B cell (primary cell): ENCODE measurements around the gene FAM162A. TPM values are rescaled to one million over a fixed set of nuclear protein-coding genes. Genes with fewer than 3 reads are reported as not detected.

ENCODE experiments used
- ATAC-seq: fragments of 200-7000 bp; cut with Tn5 transposase; one replicate; pipeline ENCODE4 v1.10.0; 2021; ENCODE audit warnings: low read depth, mild to moderate bottlenecking, moderate number of reproducible peaks, moderate library complexity
- CTCF ChIA-PET: fragments of 350-600 bp; sonication (Branson Sonifier 250); formaldehyde crosslinking; loops from one replicate; lab custom pipeline; 2021; ENCODE audit warnings: antibody characterized with exemption, inconsistent platforms; lab: Charles Lee
- POLR2A ChIA-PET: fragments of 350-600 bp; sonication (Branson Sonifier 250); formaldehyde crosslinking; loops from one replicate; lab custom pipeline; 2021; ENCODE audit warnings: antibody characterized with exemption; lab: Charles Lee
- DNase-seq: peaks from one replicate; pipeline ENCODE4 v3.0.0; 2013
- H2AFZ ChIP-seq: 2 replicates; pipeline ENCODE4 v1.6.1; 2012; ENCODE audit warnings: mild to moderate bottlenecking, low read depth, low read length; ENCODE audit not compliant: insufficient read depth, poor library complexity, severe bottlenecking
- H3K27ac ChIP-seq, 2 donors: 1 replicate in 1 of 2; 2 replicates in 1 of 2; pipeline ENCODE4 v1.5.1; 2012 to 2013; ENCODE audit warnings: low read length in 2 of 2, mild to moderate bottlenecking in 2 of 2, moderate library complexity in 1 of 2
- H3K27me3 ChIP-seq, 4 experiments: fragments of 200-600 bp in 1 of 4; sonication (generic) in 1 of 4; replicated peaks in 1 of 4; 1 replicate in 2 of 4; 2 replicates in 2 of 4; pipeline versions ENCODE4 v1.6.1 to v1.7.0; 2013 to 2016; ENCODE audit warnings: low read length in 3 of 4, mild to moderate bottlenecking in 2 of 4, mixed read lengths in 1 of 4, moderate library complexity in 1 of 4; ENCODE audit not compliant: insufficient read depth in 4 of 4, control insufficient read depth in 3 of 4; ENCODE audit errors: control extremely low read depth in 1 of 4
- H3K36me3 ChIP-seq, 2 experiments: replicated peaks in 1 of 2; 1 replicate in 1 of 2; 2 replicates in 1 of 2; pipeline versions ENCODE4 v1.6.1 to v1.7.1; 2013; ENCODE audit warnings: low read length in 1 of 2; ENCODE audit not compliant: insufficient read depth in 2 of 2, control insufficient read depth in 1 of 2; ENCODE audit errors: control extremely low read depth in 1 of 2, extremely low read depth in 1 of 2
- H3K4me1 ChIP-seq, 2 donors: fragments of 200-600 bp in 1 of 2; sonication (generic) in 1 of 2; 1 replicate in 1 of 2; 2 replicates in 1 of 2; pipeline versions ENCODE4 v1.5.1 to v1.6.1; 2013 to 2017; ENCODE audit warnings: low read length in 2 of 2; ENCODE audit not compliant: control insufficient read depth in 2 of 2, insufficient read depth in 2 of 2
- H3K4me2 ChIP-seq: replicated peaks from 2 replicates; pipeline ENCODE3; 2012; ENCODE audit warnings: mild to moderate bottlenecking, low read depth, low read length; ENCODE audit not compliant: poor library complexity, severe bottlenecking
- H3K4me3 ChIP-seq, 5 experiments: fragments of 200-600 bp in 1 of 5; sonication (generic) in 1 of 5; 1 replicate in 3 of 5; 2 replicates in 2 of 5; pipeline versions ENCODE4 v1.5.1 to v1.7.0; 2011 to 2016; ENCODE audit warnings: low read length in 4 of 5, mild to moderate bottlenecking in 4 of 5, low read depth in 2 of 5, control low read depth in 1 of 5, moderate library complexity in 1 of 5; ENCODE audit not compliant: insufficient read depth in 1 of 5; ENCODE audit errors: control extremely low read depth in 1 of 5, extremely low read depth in 1 of 5
- H3K79me2 ChIP-seq: fragments of 200-600 bp; sonication (generic); one replicate; pipeline ENCODE4 v1.6.0; 2016; ENCODE audit warnings: low read length; ENCODE audit not compliant: control insufficient read depth, insufficient read depth
- H3K9ac ChIP-seq: fragments of 200-600 bp; sonication (generic); 2 replicates; pipeline ENCODE4 v1.6.1; 2017; ENCODE audit warnings: mild to moderate bottlenecking, low read length, moderate library complexity
- H3K9me3 ChIP-seq, 3 donors: one replicate each; pipeline versions ENCODE4 v1.6.1 to v1.7.1; 2013; ENCODE audit warnings: low read length in 2 of 3; ENCODE audit not compliant: control insufficient read depth in 2 of 3, insufficient read depth in 1 of 3; ENCODE audit errors: control extremely low read depth in 1 of 3
- H4K20me1 ChIP-seq: 2 replicates; pipeline ENCODE4 v1.6.0; 2012; ENCODE audit warnings: mild to moderate bottlenecking, low read length; ENCODE audit not compliant: insufficient read depth, control insufficient read depth, poor library complexity, severe bottlenecking
- H3K27ac Mint-ChIP-seq: one replicate; pipeline ENCODE4 v1.8.0; 2021; ENCODE audit warnings: mixed read lengths
- H3K27me3 Mint-ChIP-seq: one replicate; pipeline ENCODE4 v1.8.0; 2021; ENCODE audit warnings: mixed read lengths
- H3K4me1 Mint-ChIP-seq: one replicate; pipeline ENCODE4 v1.8.0; 2021; ENCODE audit warnings: mixed read lengths
- H3K4me3 Mint-ChIP-seq: one replicate; pipeline ENCODE4 v1.8.0; 2021; ENCODE audit warnings: mixed read lengths
- H3K9me3 Mint-ChIP-seq: one replicate; pipeline ENCODE4 v1.8.0; 2022; ENCODE audit warnings: mixed read lengths; ENCODE audit not compliant: insufficient read depth
- EZH2 ChIP-seq: IDR thresholded peaks from 2 replicates; pipeline ENCODE4 v1.6.1; 2012; ENCODE audit warnings: borderline replicate concordance, low read depth, mild to moderate bottlenecking, moderate library complexity, low read length; ENCODE audit not compliant: insufficient read depth, poor library complexity, severe bottlenecking
- WGBS: methylation state at CpG from one replicate; pipeline ENCODE4 v1.1.5; 2013; ENCODE audit warnings: missing lambda C conversion rate; ENCODE audit not compliant: insufficient coverage; 5-methylcytosine and 5-hydroxymethylcytosine counted together
- intact Hi-C: fragments of 100-400 bp; cut with micrococcal nuclease; formaldehyde crosslinking; loops from one replicate; pipeline ENCODE4 v1.10.0; 2022
- polyA plus RNA-seq: library from polyadenylated mRNA; depleted of rRNA; stranded (reverse); fragments of >200 nt; gene quantifications from 2 replicates; pipeline ENCODE4 v1.2.3, GENCODE V29; 2012
- total RNA-seq, 2 donors: library from RNA; stranded (reverse); fragments of 120-200 nt in 1 of 2; gene quantifications; 1 replicate in 1 of 2; 2 replicates in 1 of 2; pipeline versions ENCODE4 v1.2.3 to v1.2.4, GENCODE V29; 2013 to 2022
- TF ChIP-seq, protein P1 (sequence below): fragments of 200-600 bp; IDR thresholded peaks from one replicate; pipeline ENCODE4 v1.8.0; 2022; ENCODE audit warnings: antibody characterized with exemption, mild to moderate bottlenecking

FAM162A gene
- total and polyA plus RNA-seq, 2 donors (not counting 1 experiment from before 2014, with no cell fraction given) = 10.9 to 17.5 TPM

GRCh38 chr3:122394173-122394572, 10.2 kb downstream of the FAM162A start:
- POLR2A ChIA-PET = no interaction called here

DNA sequence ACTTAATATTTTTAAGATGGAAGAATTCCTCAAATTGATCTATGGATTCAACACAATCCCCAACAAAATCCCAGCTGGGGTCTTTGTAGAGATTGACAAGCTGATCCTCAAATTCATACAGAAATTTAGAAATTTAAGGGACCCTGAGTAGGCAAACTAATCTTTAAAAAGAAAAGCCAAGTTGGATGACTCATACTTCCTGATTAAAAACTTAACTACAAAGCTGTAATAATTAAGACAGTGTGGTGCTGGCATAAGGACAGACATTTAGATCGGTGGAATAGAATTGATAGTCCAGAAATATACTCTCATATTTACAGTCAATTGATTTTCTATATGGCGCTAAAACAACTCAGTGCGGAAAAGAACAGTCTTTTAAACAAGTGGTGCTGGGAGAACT, 11.6 kb downstream of the FAM162A start:
- H3K36me3 ChIP-seq = no peaks in the 10 kb centered on the region
- no peaks in the 10 kb centered on the region for H3K27me3 ChIP-seq
- H3K4me1 ChIP-seq = no peaks in the 10 kb centered on the region
- H3K4me3 Mint-ChIP-seq = no peak overlapping the region
- no peak overlapping the region for H2AFZ ChIP-seq
- no CpG with 5 or more reads among the region's 3 CpGs for WGBS
- no peak for DNase-seq
- intact Hi-C loops = loop anchor here (10.0 kb wide), 1 partner anchor 59 kb away; no protein-coding TSS in a partner anchor
- CTCF ChIA-PET = interaction anchor here (0.9 kb wide), 1 partner anchor 36 kb away, joined by 3 read pairs; no protein-coding TSS in a partner anchor
- H3K79me2 ChIP-seq = peaks cover 17% of the 10 kb centered on the region
- H4K20me1 ChIP-seq = no peaks in the 10 kb centered on the region
- POLR2A ChIA-PET = no interaction called here
- no peak overlapping the region for H3K27ac ChIP-seq
- no peak overlapping the region for H3K9ac ChIP-seq
- TF ChIP-seq EZH2 = no peak
- TF ChIP-seq, protein P1, sequence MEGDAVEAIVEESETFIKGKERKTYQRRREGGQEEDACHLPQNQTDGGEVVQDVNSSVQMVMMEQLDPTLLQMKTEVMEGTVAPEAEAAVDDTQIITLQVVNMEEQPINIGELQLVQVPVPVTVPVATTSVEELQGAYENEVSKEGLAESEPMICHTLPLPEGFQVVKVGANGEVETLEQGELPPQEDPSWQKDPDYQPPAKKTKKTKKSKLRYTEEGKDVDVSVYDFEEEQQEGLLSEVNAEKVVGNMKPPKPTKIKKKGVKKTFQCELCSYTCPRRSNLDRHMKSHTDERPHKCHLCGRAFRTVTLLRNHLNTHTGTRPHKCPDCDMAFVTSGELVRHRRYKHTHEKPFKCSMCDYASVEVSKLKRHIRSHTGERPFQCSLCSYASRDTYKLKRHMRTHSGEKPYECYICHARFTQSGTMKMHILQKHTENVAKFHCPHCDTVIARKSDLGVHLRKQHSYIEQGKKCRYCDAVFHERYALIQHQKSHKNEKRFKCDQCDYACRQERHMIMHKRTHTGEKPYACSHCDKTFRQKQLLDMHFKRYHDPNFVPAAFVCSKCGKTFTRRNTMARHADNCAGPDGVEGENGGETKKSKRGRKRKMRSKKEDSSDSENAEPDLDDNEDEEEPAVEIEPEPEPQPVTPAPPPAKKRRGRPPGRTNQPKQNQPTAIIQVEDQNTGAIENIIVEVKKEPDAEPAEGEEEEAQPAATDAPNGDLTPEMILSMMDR = no peak
- no peaks in the 10 kb centered on the region for H3K27me3 Mint-ChIP-seq
- no peaks in the 10 kb centered on the region for H3K9me3 ChIP-seq
- peaks cover 3% of the 10 kb centered on the region for H3K4me1 Mint-ChIP-seq
- no peak overlapping the region for H3K4me2 ChIP-seq
- no peak overlapping the region for H3K4me3 ChIP-seq
- H3K9me3 Mint-ChIP-seq = no peaks in the 10 kb centered on the region
- no peak overlapping the region for H3K27ac Mint-ChIP-seq
- ATAC-seq = no peak

More at GRCh38 chr3:122394173-122394572, 10.2 kb downstream of the FAM162A start:
- H3K9me3 Mint-ChIP-seq = no peaks in the 10 kb centered on the region
- no peaks in the 10 kb centered on the region for H3K36me3 ChIP-seq
- H3K4me1 Mint-ChIP-seq = peaks cover 5% of the 10 kb centered on the region
- DNase-seq (no peak), ATAC-seq (no peak)
- no peak overlapping the region for H3K4me3 ChIP-seq
- CTCF ChIA-PET = interaction anchor here (1.6 to 3.2 kb wide), 9 partner anchors 8 to 635 kb away, joined by 4 to 38 read pairs (median 9); partner anchors contain the start of genes FAM162A, MIX23, SEMA5B and WDR5B
- H4K20me1 ChIP-seq = no peaks in the 10 kb centered on the region
- TF ChIP-seq EZH2 = no peak
- TF ChIP-seq, protein P1 = no peak
- peaks cover 17% of the 10 kb centered on the region for H3K79me2 ChIP-seq
- no peak overlapping the region for H3K9ac ChIP-seq
- WGBS = no CpG with 5 or more reads among the region's 1 CpG
- no peak overlapping the region for H2AFZ ChIP-seq
- H3K4me3 Mint-ChIP-seq = no peak overlapping the region
- intact Hi-C loops = loop anchor here (10.0 kb wide), 1 partner anchor 61 kb away; no protein-coding TSS in a partner anchor
- H3K27ac Mint-ChIP-seq = no peak overlapping the region
- no peak overlapping the region for H3K4me2 ChIP-seq
- no peak overlapping the region for H3K27ac ChIP-seq
- no peaks in the 10 kb centered on the region for H3K27me3 Mint-ChIP-seq
- no peaks in the 10 kb centered on the region for H3K9me3 ChIP-seq
- no peaks in the 10 kb centered on the region for H3K27me3 ChIP-seq
- no peaks in the 10 kb centered on the region for H3K4me1 ChIP-seq
